ENCODE data around the gene SETDB2. TPM values are rescaled to one million over a fixed set of nuclear protein-coding genes. Genes with fewer than 3 reads are reported as not detected.

SETDB2 gene
- total and polyA plus RNA-seq, 2 donors (not counting 3 experiments of a cell fraction or from before 2014, with no cell fraction given) = 1.5 to 5.6 TPM

- H2AFZ ChIP-seq (ENCODE audit: low read depth, low read length) = peak overlapping the region; percentile 93
- intact Hi-C loops (cut with micrococcal nuclease) (loop anchor here (1.0 to 5.0 kb wide), 5 partner anchors 51 to 348 kb away; partner anchors contain the start of genes KPNA3 and PHF11), dilution Hi-C loops (cut with MboI; ENCODE audit: extremely low pct_ligation_motif_present, low sequenced_read_pairs) (no loop called here)
- FAIRE-seq (no peak), DNase-seq (ENCODE audit: low read depth, low spot score) (no peak)
- peak overlapping the region; percentile 80 for H3K4me2 ChIP-seq (ENCODE audit: insufficient read depth, low read length)
- H3K9me1 ChIP-seq (replicated peaks; ENCODE audit: control insufficient read depth, extremely low read depth, insufficient read depth, low read length) = no peaks in the 10 kb centered on the region
- peaks cover 20% of the 10 kb centered on the region for H3K4me1 ChIP-seq (ENCODE audit: control insufficient read depth, extremely low read depth, insufficient read depth, low read length)
- peak overlapping the region; percentile 61 for H3K9ac ChIP-seq (replicated peaks; ENCODE audit: extremely low read depth, insufficient read depth, low read length)
- H3K9me3 ChIP-seq (replicated peaks; ENCODE audit: control insufficient read depth, insufficient read depth, low read length) = no peaks in the 10 kb centered on the region
- H3K36me3 ChIP-seq (ENCODE audit: control insufficient read depth in 2 of 2, extremely low read depth in 1 of 2, insufficient read depth in 2 of 2, low read length in 2 of 2) = no peaks in the 10 kb centered on the region
- no TSS peak for BruUV-seq (replicated peaks)
- H3K4me3 ChIP-seq (replicated peaks in 1 of 3; ENCODE audit: insufficient read depth in 1 of 3, low read depth in 1 of 3, low read length in 3 of 3) = peak overlapping the region; percentile 40 to 73 (median 66)
- H3K27me3 ChIP-seq (ENCODE audit: control insufficient read depth in 2 of 2, insufficient read depth in 2 of 2, low read length in 2 of 2) = no peaks in the 10 kb centered on the region
- no peaks in the 10 kb centered on the region for H4K20me1 ChIP-seq (replicated peaks; ENCODE audit: control insufficient read depth, extremely low read depth, insufficient read depth, low read length)
- H3K79me2 ChIP-seq (ENCODE audit: control insufficient read depth, insufficient read depth, low read length) = no peaks in the 10 kb centered on the region
- ChIA-PET CTCF (interaction anchor here (0.8 to 1.8 kb wide), 10 partner anchors 12 to 224 kb away, joined by 3 to 9 read pairs (median 4); partner anchors contain the start of gene PHF11), POLR2A (no interaction called here)
- TF ChIP-seq MAX (IDR thresholded peaks at IDR 0.05; ENCODE audit: insufficient read depth, insufficient read length) = no peak
- no peak for TF ChIP-seq FOS (IDR thresholded peaks at IDR 0.05; ENCODE audit: borderline replicate concordance, insufficient read depth, low read length)
- TF ChIP-seq POLR2A (IDR thresholded peaks at IDR 0.05; ENCODE audit: low read depth, low read length) = no peak
- TF ChIP-seq POLR2AphosphoS5 (IDR thresholded peaks at IDR 0.05; ENCODE audit: insufficient read depth, low read depth, low read length) = no peak
- no peak for TF ChIP-seq EZH2 (IDR thresholded peaks at IDR 0.05; ENCODE audit: borderline replicate concordance, low read depth, low read length, severe bottlenecking)
- TF ChIP-seq GATA2 (IDR thresholded peaks at IDR 0.05; ENCODE audit: insufficient read depth, insufficient read length, low read depth, low read length) = no peak
- TF ChIP-seq CTCF (IDR thresholded peaks at IDR 0.05; ENCODE audit: extremely low read depth in 1 of 2, insufficient read depth in 1 of 2, low read depth in 1 of 2, low read length in 2 of 2) = no peak
- TF ChIP-seq MYC (IDR thresholded peaks at IDR 0.05; ENCODE audit: low read depth, low read length) = no peak
- TF ChIP-seq JUN (IDR thresholded peaks at IDR 0.05; ENCODE audit: borderline replicate concordance, insufficient read depth, insufficient read length, low read depth) = no peak
- peak overlapping the region; percentile 18 for H3K27ac ChIP-seq (ENCODE audit: insufficient read depth, low read depth, low read length)
Observed at GRCh38 chr13:49444524-49445395, 686 bp downstream of the SETDB2 start.
